ENCODE data around the gene TMEM167A. TPM values are rescaled to one million over a fixed set of nuclear protein-coding genes. Genes with fewer than 3 reads are reported as not detected.
"Not testable (repeated sequence)": the region's sequence is repeated elsewhere in the genome, so short reads cannot be mapped to it uniquely, and the experiment has no call there.

TMEM167A gene
- total RNA-seq, 1 experiment from 2014 or later, result 137 TPM

DNA sequence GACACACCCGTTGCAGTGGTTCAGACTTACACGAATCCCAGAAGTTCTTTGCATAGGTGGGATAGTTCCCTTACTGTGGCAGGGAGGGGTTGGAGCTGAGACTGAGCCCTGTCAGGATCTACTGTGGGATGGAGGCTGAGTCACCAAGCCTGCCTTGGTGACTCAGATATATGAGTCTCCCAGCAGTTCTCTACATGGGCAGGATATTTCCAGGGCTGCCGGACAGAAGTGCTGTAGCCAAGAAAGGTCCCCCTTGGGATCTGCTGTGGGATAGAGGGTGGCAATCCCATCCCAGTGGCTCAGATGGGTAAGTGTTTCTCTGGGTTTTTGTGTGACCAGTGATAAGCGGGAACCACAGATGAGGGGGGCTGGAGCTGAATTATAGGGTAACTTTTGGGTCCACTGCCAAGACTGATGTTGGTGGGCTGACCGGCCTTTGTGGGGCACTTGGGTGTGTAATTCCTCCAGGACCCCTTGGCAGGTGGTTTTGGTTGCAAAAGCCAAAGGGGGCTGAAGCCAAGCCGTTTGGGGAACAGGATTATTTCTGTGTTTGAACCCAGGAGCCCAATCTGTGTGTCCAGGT, 18.9 kb upstream of the TMEM167A start:
- H3K9me3 ChIP-seq, result peaks cover 5% of the 10 kb centered on the region
- H3K36me3 ChIP-seq, result no peaks in the 10 kb centered on the region
- no peak overlapping the region for H3K4me3 ChIP-seq
- no peaks in the 10 kb centered on the region for H3K27me3 ChIP-seq
- DNase-seq, result peak; percentile 89

DNA sequence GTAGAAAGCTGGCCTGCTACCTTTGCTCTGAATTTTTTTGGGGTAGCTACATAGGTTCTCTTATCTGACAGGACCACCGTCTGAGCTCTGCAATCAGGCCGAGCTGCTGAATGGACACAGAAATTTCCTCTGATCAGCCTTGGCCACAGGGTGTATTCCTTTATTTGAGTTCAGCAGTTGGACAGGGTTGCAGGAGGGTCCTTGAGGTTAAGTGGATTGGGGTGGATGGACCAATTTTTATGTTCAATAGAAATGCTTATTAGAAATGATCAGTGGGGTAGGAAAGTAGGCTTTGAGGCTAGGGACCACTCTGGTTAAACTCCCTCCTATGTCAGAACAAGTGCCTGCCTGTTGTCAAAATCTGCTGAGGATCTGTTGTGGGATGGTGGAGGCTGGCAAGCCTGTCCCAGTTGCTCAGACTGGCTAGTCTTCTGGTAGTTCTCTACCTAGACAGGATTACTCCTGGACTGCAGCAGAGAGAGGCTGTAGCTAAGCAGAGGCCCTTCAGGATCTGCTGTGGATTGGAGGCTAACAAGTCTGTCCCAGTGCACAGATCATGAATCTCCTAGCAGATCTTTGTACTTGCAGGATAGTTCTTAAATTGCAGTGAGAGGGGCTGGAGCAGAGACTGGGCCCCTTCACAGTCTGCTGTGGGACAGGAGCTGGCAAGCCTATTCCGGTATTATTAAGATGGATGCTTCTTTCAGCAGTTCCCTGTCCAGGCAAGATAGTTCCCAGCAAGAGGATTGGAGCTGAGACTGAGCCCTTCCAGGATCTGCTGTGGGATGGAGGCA, 18.2 kb upstream of the TMEM167A start:
- no peak for DNase-seq
- Histone ChIP-seq H3K4me3 (no peak overlapping the region), H3K9me3 (peaks cover 5% of the 10 kb centered on the region)

DNA sequence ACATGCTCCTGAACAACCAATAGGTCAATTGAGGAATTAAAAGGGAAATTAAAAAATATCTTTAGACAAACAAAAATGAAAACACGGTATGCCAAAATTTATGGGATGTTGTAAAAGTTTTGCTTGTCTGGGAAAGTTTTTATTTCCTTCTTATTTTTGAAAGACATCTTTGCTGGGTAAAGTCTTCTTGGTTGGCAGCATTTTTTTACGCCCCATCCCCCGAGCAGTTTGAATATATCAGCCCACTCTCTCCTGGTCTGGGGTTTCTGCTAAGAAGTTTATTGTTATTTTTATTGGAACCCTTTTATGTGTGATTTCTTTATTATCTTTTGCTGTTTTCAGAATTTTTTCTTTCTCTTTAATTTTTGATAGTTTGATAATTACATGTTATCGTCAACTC, 16.5 kb upstream of the TMEM167A start:
- Histone ChIP-seq H3K9me3 (peaks cover 7% of the 10 kb centered on the region), H3K4me3 (no peak overlapping the region), H3K36me3 (no peaks in the 10 kb centered on the region), H3K27me3 (no peaks in the 10 kb centered on the region)
- no peak for DNase-seq

More for the DNA sequence above, 18.2 kb upstream of the TMEM167A start:
- Histone ChIP-seq H3K27me3 (no peaks in the 10 kb centered on the region), H3K36me3 (no peaks in the 10 kb centered on the region)

DNA sequence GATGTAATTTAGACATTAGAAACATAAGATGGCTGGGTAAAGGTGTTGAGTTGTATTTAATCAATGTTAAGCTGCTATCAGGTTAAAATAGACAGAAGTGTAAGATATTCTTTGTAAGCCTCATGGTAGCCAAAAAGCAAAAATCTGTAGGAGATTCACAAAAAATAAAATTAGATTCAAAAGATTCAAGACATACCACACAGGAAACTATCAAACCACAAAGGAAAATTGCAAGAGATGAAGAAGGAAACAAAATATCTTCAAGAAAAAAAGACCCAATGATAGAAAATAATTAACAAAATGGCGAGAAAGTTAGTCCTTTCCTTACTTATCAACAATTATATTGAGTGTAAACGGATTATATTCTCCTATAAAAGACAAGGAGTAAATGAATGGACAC, 15.4 kb upstream of the TMEM167A start:
- H3K36me3 ChIP-seq, result no peaks in the 10 kb centered on the region
- H3K27me3 ChIP-seq, result no peaks in the 10 kb centered on the region
- no peak overlapping the region for H3K4me3 ChIP-seq
- H3K9me3 ChIP-seq, result peaks cover 7% of the 10 kb centered on the region
- no peak for DNase-seq

DNA sequence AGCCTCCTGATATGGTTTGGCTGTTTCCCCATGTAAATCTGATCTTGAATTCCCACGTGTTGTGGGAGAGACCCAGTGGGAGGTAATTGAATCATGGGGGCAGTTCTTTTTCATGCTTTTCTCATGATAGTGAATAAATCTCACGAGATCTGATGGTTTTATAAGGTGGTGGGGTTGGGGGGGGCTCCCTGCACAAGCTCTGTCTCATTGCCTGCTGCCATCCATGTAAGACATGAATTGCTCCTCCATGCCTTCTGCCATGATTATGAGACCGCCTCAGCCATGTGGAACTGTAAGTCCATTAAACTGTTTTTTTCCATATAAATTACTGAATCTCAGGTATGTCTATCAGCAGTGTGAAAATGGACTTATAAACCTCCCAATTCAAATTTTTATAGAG, 13.0 kb upstream of the TMEM167A start:
- no peak overlapping the region for H3K4me3 ChIP-seq
- no peaks in the 10 kb centered on the region for H3K27me3 ChIP-seq
- H3K36me3 ChIP-seq, result no peaks in the 10 kb centered on the region
- peaks cover 7% of the 10 kb centered on the region for H3K9me3 ChIP-seq
- no peak for DNase-seq

DNA sequence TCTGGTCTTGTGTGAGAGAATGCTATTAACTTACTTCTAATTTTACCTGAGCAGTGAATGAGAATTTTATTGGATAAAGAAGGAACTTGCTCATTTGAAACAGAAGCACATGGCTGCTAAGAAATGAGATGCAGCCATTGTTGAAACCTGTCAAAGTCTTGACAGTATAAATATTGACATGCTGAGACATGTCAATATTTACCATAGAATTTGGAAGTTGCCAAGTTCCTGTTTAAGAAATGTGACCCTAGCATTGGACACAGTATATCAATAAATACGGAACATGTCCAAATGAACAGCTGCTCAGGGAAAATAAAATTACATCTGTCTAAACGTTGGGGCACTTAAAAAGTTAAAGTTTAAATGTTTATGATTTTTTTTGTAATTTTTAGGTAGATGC, 7.9 kb upstream of the TMEM167A start:
- H3K4me3 ChIP-seq, result no peak overlapping the region
- no peak for DNase-seq
- 0 out of 2 replicates have a peak, but pooled peaks cover 2% of the 10 kb centered on the region for H3K9me3 ChIP-seq
- H3K27me3 ChIP-seq, result no peaks in the 10 kb centered on the region
- no peaks in the 10 kb centered on the region for H3K36me3 ChIP-seq

DNA sequence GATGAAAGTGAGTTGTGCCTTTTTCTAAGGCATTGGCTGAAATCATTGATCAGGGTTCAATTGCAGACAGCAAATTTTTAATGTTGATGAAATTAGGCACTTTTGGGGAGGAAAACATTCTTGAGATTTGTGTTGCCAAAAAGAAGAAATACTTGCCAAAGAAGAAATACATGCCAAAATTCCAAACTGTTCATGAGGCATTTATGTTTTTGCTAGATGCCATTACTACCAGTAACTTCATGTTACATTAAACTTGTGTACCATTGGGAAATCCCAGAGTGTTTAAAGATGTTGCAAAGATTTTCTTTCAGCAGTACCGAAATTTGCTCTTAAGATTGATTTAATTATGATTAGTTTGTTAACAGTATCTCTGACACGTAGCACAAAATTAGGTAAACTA, 7.1 kb upstream of the TMEM167A start:
- H3K36me3 ChIP-seq, result no peaks in the 10 kb centered on the region
- no peaks in the 10 kb centered on the region for H3K9me3 ChIP-seq
- no peak overlapping the region for H3K4me3 ChIP-seq
- no peaks in the 10 kb centered on the region for H3K27me3 ChIP-seq
- DNase-seq, result no peak

DNA sequence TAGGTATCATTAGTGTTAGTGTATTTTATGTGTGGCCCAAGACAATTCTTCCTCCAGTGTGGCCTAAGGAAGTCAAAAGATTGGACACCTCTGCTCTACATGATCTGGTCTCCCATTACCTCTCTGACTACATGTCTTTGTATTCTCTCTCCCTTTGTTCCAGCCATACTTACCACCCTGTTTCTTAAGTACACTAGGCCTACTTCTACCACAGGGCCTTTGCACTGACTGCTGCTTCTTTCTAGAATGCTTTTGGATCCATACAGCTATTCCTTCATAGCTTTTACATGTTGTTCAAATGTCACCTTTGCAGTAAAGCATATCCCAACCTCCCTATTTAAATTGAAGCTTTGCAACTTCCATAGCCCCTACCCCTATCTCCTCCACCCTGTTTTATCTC, 5.6 kb upstream of the TMEM167A start:
- no peak overlapping the region for H3K4me3 ChIP-seq
- no peaks in the 10 kb centered on the region for H3K36me3 ChIP-seq
- no peaks in the 10 kb centered on the region for H3K9me3 ChIP-seq
- no peak for DNase-seq
- H3K27me3 ChIP-seq, result no peaks in the 10 kb centered on the region

DNA sequence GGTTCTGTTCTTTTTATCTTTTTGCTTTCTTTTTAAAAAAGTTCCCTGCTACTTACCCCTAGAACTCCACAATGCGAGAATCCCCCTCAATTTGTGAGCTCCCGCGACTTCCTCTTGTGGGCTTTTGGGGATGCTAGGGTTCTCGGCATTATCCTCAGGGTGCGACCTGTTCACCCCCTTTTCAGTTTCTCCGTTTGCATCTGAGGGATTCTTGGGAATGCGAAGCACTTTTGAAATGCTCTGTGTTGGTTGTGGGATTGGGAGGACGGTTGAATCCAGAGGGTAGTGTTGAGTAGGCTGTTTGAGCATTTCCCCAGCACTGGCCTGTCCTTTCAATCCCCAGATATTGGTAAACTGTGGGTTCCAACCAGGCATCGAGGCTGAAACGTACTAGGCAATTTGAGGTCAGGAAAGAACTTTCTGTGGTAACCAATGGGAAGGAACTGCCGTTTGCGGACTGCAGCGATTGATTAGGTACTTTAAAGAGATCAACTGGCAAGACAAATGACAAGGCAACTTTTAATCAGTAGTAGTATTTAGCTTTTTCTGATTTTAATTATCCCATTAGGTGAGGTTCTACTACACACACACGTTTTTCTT, 568 bp upstream of the TMEM167A start:
- Histone ChIP-seq H3K9me3 (no peaks in the 10 kb centered on the region), H3K36me3 (peaks cover 34% of the 10 kb centered on the region), H3K27me3 (no peaks in the 10 kb centered on the region), H3K4me3 (peak overlapping the region; percentile 84)
- DNase-seq, result peak; percentile 5

DNA sequence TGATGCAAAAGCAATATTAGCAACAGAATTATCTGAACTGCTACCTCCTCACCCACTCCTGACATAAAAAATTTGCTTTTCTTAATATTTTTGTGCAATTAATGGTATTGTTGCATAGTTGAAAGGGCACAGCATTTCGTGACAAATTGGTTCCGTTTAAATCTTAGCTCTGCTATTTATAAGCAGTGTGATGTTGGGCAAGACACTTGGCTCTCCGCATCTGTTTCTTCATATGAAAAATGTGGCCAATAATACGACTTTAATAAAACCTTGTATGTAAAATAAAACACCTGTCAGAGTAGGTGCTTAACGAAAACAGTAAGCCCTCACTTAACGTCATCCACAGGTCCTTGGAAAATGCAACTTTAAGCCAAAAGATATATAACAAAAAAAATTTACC, 4.2 kb downstream of the TMEM167A start:
- DNase-seq, result no peak

DNA sequence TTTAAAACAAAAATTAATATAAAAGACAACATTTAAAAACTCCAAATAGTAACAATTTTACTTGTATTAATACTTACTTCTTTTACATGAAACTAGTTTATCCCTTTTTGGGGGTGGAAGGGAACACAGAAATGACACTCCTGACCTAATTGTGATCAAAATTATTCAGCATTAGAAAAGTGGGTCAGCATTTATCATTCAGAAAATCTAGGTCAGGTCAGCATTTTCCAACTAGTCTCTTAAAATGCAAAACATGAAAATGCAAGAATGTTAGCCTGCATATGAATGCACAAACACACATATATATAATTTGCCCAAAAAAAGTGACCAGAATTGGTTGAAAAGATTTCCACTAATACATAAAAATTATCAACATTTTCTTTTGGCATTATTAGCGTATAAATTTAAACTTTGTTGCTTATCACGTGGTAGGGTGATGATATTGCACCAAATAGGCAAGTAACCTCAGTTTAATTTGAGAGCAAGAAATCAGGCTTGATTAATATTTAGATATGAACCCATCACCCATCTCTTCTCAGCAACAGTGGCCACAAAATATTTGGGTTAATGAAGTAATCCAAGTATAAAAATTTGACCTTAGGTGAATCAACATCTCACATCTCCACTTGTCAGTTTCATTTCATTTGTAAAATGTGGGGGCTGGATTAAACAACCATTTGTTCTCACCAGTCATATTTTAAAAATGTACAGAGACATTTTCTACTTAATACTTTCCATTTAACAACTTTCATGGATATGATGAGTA, 5.7 kb downstream of the TMEM167A start:
- peaks cover 67% of the 10 kb centered on the region for H3K36me3 ChIP-seq
- H3K4me3 ChIP-seq, result no peak overlapping the region

More for the DNA sequence above, 4.2 kb downstream of the TMEM167A start:
- H3K9me3 ChIP-seq, result no peaks in the 10 kb centered on the region
- H3K27me3 ChIP-seq, result no peaks in the 10 kb centered on the region
- no peak overlapping the region for H3K4me3 ChIP-seq
- peaks cover 66% of the 10 kb centered on the region for H3K36me3 ChIP-seq

DNA sequence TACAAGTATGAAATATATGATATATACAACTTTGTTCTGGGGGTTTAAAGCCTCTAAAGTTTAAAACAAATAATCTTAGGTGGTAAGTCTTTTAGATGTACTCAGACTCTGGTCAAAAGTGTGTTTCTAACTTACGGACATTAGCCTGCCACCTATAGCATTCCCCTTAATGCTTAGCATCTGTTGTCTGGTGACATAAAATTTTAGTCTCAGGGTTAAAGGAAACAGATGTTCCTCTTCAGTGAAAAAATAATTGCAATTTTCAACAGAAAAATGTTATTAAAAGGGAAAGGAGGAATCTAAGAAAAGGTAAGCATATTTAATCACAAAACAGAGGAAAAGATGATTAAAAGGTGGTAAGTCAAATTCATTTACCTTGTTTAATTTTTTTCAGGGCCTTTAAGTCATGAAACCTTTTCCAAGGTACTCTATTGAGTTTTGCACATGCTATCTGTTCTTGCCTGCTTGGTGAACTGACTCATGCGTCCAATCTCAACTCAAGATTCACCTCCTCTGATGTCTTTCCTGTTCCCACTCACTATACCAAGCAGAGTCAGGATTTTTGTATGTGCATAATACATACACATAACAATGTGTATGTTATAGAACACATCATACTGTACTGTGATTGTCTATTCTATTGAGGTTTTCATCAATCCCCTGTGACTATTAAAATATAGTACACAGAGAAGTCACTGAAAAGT, 7.9 kb downstream of the TMEM167A start:
- Histone ChIP-seq H3K27me3 (no peaks in the 10 kb centered on the region), H3K9me3 (no peaks in the 10 kb centered on the region), H3K36me3 (peaks cover 68% of the 10 kb centered on the region), H3K4me3 (no peak overlapping the region)
- DNase-seq, result no peak

More for the DNA sequence above, 5.7 kb downstream of the TMEM167A start:
- no peak for DNase-seq
- no peaks in the 10 kb centered on the region for H3K27me3 ChIP-seq
- no peaks in the 10 kb centered on the region for H3K9me3 ChIP-seq

DNA sequence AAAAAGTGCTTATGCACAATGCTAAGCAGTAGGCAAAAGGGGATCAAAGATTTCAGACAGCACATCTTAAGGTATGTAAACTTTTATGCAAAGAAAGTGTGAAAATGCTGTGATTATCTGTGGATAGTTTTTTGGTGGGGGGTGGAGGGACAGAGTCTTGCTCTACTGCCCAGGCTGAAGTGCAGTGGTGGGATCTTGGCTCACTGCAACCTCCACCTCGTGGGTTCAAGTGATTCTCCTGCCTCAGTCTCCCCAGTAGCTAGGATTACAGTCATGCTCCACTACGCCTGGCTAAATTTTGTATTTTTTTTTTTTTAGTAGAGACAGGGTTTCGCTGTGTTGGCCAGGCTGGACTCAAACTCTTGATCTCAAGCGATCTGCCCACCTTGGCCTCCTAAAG, 9.8 kb downstream of the TMEM167A start:
- not testable (repeated sequence) for H3K4me3 ChIP-seq, DNase-seq, H3K9me3 ChIP-seq, H3K27me3 ChIP-seq
- H3K36me3 ChIP-seq, result peaks cover 70% of the 10 kb centered on the region

DNA sequence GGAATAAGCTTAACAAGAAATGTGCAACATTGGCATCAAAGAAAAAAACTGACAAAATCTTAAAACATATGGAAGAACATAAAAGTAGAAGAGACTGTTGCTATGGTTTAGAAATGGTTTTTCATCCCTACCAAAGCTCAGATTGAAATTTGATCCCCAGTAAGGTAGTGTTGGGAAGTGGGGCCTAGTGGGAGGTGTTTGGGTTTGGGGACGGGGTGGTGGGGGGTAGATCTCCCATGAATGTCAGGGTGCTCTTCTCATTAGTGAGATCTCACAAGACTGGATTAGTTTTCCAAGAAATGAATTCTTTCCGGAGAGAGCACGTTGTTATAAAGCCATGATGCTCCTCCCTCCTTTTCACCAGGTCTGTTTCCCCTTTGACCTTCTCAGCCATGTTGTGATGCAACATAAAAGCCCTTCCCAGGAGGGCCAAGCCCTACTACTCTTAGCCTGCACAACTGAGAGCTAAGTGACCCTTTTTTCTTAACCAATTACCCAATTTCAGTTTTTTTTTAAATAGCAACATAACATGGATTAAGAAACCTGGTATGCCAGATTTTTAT, 10.6 kb downstream of the TMEM167A start:
- no peaks in the 10 kb centered on the region for H3K9me3 ChIP-seq
- H3K36me3 ChIP-seq, result peaks cover 72% of the 10 kb centered on the region
- H3K4me3 ChIP-seq, result no peak overlapping the region
- no peak for DNase-seq
- H3K27me3 ChIP-seq, result no peaks in the 10 kb centered on the region

DNA sequence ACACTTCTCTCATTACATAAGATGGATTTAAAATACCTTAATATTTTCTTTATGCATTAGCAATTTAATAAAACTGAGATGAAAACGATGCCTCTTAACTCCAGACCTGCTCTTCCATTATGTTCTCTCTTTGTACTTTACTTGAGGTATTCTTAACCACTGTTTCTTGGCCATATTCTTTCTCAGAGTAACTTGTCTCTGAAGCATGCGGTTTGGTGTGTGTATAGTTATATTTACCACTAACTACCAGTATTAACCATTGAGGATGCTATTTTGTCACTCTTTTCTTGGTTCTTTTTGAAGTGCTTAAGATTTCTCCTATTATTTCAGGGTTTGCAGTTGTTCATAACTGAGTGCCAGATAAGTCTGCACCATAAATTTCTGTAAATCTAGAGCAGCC, 17.9 kb downstream of the TMEM167A start:
- no peak for DNase-seq
- Histone ChIP-seq H3K4me3 (no peak overlapping the region), H3K9me3 (no peaks in the 10 kb centered on the region), H3K27me3 (no peaks in the 10 kb centered on the region), H3K36me3 (peaks cover 93% of the 10 kb centered on the region)

DNA sequence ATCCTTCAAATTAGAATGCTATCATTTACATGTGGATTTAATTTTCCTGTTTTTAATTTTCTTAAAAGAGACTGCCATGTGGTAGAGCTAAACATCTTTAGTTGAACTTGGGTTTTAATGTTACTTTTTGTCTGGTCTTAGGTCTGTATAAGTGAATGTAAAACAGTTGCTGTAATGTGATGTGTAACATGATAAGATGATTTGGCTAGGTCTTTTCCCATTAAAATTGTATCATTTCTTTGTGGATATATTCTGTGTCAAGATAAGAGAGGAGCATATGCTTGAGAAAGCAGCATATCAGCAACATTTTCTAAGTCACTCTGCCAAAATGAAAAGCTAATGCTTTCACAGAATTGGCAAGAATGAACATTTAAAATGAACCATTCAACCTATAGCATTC, 18.5 kb downstream of the TMEM167A start:
- no peak for DNase-seq
- H3K36me3 ChIP-seq, result peaks cover 93% of the 10 kb centered on the region
- no peaks in the 10 kb centered on the region for H3K27me3 ChIP-seq
- no peaks in the 10 kb centered on the region for H3K9me3 ChIP-seq
- no peak overlapping the region for H3K4me3 ChIP-seq

All from MG63 (cell line).